ENCODE results near the gene KNOP1. TPM values are rescaled to one million over a fixed set of nuclear protein-coding genes. Genes with fewer than 3 reads are reported as not detected.

Gene KNOP1
- polyA plus RNA-seq, 1 experiment, result 5.0 TPM

DNA sequence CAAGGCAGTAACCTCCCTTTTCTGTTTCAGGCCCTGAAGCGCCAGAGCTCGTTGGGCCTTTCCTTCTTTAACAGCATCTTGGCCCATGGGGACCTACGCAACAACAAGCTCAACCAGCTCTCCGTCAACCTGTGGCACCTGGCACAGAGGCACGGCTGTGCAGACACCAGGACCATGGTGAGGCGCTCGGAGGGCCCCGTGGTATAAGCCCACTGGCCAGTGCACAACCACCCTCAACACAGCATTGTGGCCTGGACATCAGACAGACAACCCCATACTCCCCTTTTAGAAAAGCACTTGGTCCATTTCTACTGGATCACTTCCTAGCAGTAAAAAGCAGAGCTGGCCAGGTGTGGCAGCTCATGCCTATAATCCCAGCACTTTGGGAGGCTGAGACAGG is 18.6 kb downstream of the KNOP1 start:
- CTCF ChIA-PET, result interaction anchor here (1.6 kb wide), 1 partner anchor 187 kb away, joined by 5 read pairs; no protein-coding TSS in a partner anchor
- Histone ChIP-seq H3K4me3 (ENCODE audit: low read depth, low read length) (no peak overlapping the region), H3K27me3 (ENCODE audit: control insufficient read depth, insufficient read depth, low read length) (no peaks in the 10 kb centered on the region), H3K36me3 (ENCODE audit: control insufficient read depth, insufficient read depth, low read length) (0 out of 2 replicates have a peak, but pooled peaks cover 1% of the 10 kb centered on the region)
- TF ChIP-seq, protein P1, sequence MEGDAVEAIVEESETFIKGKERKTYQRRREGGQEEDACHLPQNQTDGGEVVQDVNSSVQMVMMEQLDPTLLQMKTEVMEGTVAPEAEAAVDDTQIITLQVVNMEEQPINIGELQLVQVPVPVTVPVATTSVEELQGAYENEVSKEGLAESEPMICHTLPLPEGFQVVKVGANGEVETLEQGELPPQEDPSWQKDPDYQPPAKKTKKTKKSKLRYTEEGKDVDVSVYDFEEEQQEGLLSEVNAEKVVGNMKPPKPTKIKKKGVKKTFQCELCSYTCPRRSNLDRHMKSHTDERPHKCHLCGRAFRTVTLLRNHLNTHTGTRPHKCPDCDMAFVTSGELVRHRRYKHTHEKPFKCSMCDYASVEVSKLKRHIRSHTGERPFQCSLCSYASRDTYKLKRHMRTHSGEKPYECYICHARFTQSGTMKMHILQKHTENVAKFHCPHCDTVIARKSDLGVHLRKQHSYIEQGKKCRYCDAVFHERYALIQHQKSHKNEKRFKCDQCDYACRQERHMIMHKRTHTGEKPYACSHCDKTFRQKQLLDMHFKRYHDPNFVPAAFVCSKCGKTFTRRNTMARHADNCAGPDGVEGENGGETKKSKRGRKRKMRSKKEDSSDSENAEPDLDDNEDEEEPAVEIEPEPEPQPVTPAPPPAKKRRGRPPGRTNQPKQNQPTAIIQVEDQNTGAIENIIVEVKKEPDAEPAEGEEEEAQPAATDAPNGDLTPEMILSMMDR (IDR thresholded peaks at IDR 0.05; ENCODE audit: insufficient read depth, low read depth, low read length), result no peak
- no peak for DNase-seq (ENCODE audit: low read depth)
- POLR2A ChIA-PET, result no interaction called here

- Histone ChIP-seq H3K36me3 (ENCODE audit: control insufficient read depth, insufficient read depth, low read length) (0 out of 2 replicates have a peak, but pooled peaks cover 1% of the 10 kb centered on the region), H3K27me3 (ENCODE audit: control insufficient read depth, insufficient read depth, low read length) (no peaks in the 10 kb centered on the region), H3K4me3 (ENCODE audit: low read depth, low read length) (no peak overlapping the region)
- TF ChIP-seq, protein P1 (IDR thresholded peaks at IDR 0.05; ENCODE audit: insufficient read depth, low read depth, low read length), result no peak
- ChIA-PET CTCF (interaction anchor here (1.6 kb wide), 1 partner anchor 188 kb away, joined by 5 read pairs; no protein-coding TSS in a partner anchor), POLR2A (no interaction called here)
- DNase-seq (ENCODE audit: low read depth), result no peak
Measured at GRCh38 chr16:19698480-19699465, 19.3 kb downstream of the KNOP1 start.

- H3K4me3 ChIP-seq (ENCODE audit: low read depth, low read length), result no peak overlapping the region
- H3K36me3 ChIP-seq (ENCODE audit: control insufficient read depth, insufficient read depth, low read length), result peaks cover 2% of the 10 kb centered on the region; the same call in 1 of the 2 replicates
- POLR2A ChIA-PET, result no interaction called here
- no peak for DNase-seq (ENCODE audit: low read depth)
- CTCF ChIA-PET, result no interaction called here
- no peaks in the 10 kb centered on the region for H3K27me3 ChIP-seq (ENCODE audit: control insufficient read depth, insufficient read depth, low read length)
- TF ChIP-seq, protein P1 (IDR thresholded peaks at IDR 0.05; ENCODE audit: insufficient read depth, low read depth, low read length), result no peak
Measured at GRCh38 chr16:19697756-19698318, 20.2 kb downstream of the KNOP1 start.

DNA sequence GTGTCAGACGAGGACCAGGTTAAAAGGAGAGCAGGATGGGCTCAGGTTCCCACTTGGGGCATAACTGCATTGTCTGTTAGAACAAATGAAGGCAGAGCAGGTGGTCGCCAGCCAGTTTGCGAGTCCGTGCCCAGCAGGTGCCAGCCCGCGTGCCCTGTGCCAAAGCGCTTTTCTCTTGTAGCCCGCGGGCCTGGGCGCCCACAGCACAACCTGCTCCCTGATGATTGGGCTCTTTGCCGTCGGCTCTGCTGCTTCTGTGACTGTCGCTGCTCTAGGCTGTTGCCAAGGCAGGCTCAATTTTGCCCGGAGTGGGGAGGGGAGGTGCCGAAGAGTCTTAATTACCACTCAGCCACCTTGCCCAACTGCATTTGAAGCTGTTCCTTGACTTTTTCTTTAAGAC is 21.1 kb downstream of the KNOP1 start:
- Histone ChIP-seq H3K27me3 (ENCODE audit: control insufficient read depth, insufficient read depth, low read length) (no peaks in the 10 kb centered on the region), H3K36me3 (ENCODE audit: control insufficient read depth, insufficient read depth, low read length) (peaks cover 2% of the 10 kb centered on the region; the same call in 1 of the 2 replicates), H3K4me3 (ENCODE audit: low read depth, low read length) (no peak overlapping the region)
- DNase-seq (ENCODE audit: low read depth), result no peak
- TF ChIP-seq, protein P1 (IDR thresholded peaks at IDR 0.05; ENCODE audit: insufficient read depth, low read depth, low read length), result no peak
- ChIA-PET CTCF (interaction anchor here (0.6 to 1.3 kb wide), 4 partner anchors 8 to 89 kb away, joined by 4 to 5 read pairs (median 5); partner anchors contain the start of genes IQCK and KNOP1), POLR2A (interaction anchor here (0.6 kb wide), 1 partner anchor 137 kb away, joined by 4 read pairs; no protein-coding TSS in a partner anchor)

DNA sequence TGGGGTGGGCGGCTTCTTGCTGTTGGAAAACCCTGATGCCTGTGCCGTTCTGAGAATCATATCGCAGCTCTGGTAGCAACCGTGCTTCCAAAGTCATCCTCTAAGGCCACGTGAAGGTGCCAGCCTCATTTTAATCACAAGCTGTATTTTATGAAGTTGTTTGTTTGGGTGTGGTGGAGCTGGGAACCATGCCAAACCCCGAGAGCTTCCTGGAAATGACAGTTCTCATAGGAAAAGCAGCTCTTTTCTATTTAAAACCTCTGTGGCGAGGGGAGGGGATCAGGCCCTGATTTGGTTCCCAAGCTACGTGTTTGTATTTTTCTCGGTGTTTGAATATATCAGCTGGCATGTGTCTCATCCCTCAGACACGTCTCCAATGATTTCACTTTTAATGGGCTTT is 21.7 kb downstream of the KNOP1 start:
- POLR2A ChIA-PET, result interaction anchor here (0.6 kb wide), 1 partner anchor 137 kb away, joined by 4 read pairs; no protein-coding TSS in a partner anchor
- H3K4me3 ChIP-seq (ENCODE audit: low read depth, low read length), result no peak overlapping the region
- CTCF ChIA-PET, result interaction anchor here (0.9 to 1.3 kb wide), 3 partner anchors 9 to 22 kb away, joined by 4 to 5 read pairs (median 5); partner anchors contain the start of genes IQCK and KNOP1
- no peaks in the 10 kb centered on the region for H3K27me3 ChIP-seq (ENCODE audit: control insufficient read depth, insufficient read depth, low read length)
- DNase-seq (ENCODE audit: low read depth), result peak; percentile 82
- H3K36me3 ChIP-seq (ENCODE audit: control insufficient read depth, insufficient read depth, low read length), result peaks cover 2% of the 10 kb centered on the region
- TF ChIP-seq, protein P1 (IDR thresholded peaks at IDR 0.05; ENCODE audit: insufficient read depth, low read depth, low read length), result no peak

All from BJ (cell line).